Measurements from ENCODE around the gene MORF4L1. TPM values are rescaled to one million over a fixed set of nuclear protein-coding genes. Genes with fewer than 3 reads are reported as not detected.

MORF4L1 gene
- polyA plus RNA-seq, 6 donors from 2014 or later = 213 to 250 (median 243) TPM

DNA sequence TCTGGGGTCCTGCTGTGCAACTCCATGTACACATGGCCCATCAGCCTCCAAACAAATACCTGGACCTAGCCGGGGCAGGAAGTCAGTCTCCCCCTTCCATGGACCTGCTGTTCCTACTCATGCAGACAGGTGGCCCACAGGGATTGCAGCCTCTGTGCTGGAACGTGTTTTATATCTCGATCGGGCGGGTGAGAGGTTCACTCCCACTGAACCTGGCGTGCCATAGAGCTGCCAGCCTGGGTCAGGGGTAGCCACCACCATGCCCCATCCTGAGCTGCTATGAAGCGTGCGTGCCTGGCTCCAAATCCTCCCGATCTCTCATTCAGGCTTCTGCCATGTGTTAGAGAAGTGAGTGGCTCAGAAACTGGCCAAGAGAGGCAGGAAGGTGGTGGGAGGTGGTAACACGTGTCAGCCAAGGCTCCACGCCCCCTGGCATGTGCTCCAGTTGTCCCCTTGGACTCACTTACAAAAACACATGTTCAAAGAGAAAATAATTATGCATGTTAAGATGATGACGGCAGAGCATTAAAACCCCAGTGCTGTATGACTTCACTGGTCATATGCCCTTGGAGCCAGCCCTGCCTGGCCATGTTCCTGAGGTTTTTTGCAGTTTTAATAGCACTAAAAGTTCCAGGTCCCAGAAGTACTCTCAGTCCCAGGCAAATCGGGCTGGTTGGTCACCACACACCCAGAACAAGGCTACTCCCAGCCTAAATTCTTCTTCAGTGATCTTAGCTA is 41.5 kb downstream of the MORF4L1 start:
- ATAC-seq (ENCODE audit: low read depth in 2 of 2) (no peak), DNase-seq (no peak)
- Mint-ChIP-seq H3K27ac (peak overlapping the region in 1 of 6 donors; percentile 32), H3K27me3 (no peaks in the 10 kb centered on the region), H3K4me3 (no peak overlapping the region), H3K9me3 (no peaks in the 10 kb centered on the region), H3K36me3 (peaks cover 5 to 15% of the 10 kb centered on the region in 2 donors), H3K4me1 (peaks cover 13 to 45% (median 30%) of the 10 kb centered on the region in 3 donors)

DNA sequence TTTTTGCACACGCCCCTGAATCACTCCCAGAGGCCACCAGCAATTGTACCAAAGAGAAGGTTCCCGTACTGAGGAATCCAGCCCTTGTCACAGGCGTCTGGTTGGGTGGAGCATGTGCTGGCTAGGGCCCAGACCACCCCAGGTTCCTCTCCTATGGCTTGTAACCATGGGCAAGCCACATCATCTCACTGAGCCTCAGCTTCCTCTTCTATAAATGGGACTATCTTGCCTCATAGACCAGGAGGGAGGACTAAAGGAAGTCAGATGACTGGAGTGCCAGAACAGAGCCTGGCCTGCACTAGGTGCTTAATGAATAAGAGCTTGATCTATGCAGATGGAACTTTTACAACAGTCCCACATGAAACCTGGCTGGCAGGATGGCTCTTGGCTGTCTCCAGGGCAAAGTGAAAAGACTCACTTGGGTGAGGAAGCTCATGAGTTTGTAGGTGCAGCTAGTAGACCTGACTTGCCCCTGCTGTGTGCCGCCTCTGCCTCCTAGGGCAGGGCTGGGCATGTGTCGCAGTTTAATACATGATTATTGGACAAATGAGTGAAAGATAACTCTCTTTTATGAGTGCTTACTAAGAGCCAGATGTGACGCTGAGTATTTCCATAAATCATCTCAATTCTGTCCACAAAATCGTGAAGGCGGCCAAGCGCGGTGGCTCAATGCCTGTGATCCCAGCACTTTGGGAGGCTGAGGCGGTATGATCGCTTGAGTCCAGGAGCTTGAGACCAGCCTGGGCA is 42.8 kb downstream of the MORF4L1 start:
- peaks cover 4 to 33% (median 19%) of the 10 kb centered on the region in 3 donors for H3K4me1 Mint-ChIP-seq
- DNase-seq = no peak
- H3K27me3 Mint-ChIP-seq = no peaks in the 10 kb centered on the region
- H3K36me3 Mint-ChIP-seq = peaks cover 5 to 8% of the 10 kb centered on the region in 2 donors
- no peak overlapping the region for H3K4me3 Mint-ChIP-seq
- H3K27ac Mint-ChIP-seq = peak overlapping the region in 3 of 6 donors; percentile 19 to 73 (median 30)
- ATAC-seq (ENCODE audit: low read depth in 2 of 2) = no peak
- H3K9me3 Mint-ChIP-seq = no peaks in the 10 kb centered on the region

- peaks cover 5 to 8% of the 10 kb centered on the region in 2 donors for H3K36me3 Mint-ChIP-seq
Measured at GRCh38 chr15:78916088-78916487, 43.4 kb downstream of the MORF4L1 start.

DNA sequence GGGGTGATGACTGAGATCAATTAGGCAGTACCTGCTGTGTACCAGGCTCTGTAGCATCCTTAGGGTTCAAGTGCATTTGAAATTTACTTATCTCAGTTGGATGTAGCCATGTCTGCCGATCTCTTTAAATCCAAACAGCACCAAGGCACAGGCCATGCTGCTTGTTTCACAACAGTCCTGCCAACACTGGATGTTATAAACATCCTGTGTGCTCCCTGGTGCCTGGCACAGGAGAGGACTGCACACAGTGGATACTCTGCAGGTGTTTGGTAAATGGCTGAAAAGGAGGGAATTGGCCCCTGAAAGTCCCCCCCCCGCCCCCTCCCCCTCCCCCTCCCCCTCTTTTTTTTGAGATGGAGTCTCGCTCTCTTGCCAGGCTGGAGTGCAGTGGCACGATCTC is 45.2 kb downstream of the MORF4L1 start:
- Mint-ChIP-seq H3K36me3 (no peaks in the 10 kb centered on the region), H3K9me3 (no peaks in the 10 kb centered on the region), H3K4me1 (peaks cover 5 to 24% (median 19%) of the 10 kb centered on the region in 3 donors), H3K27me3 (no peaks in the 10 kb centered on the region), H3K4me3 (no peak overlapping the region), H3K27ac (peak overlapping the region in 1 of 6 donors; percentile 51)
- DNase-seq = no peak
- no peak for ATAC-seq (ENCODE audit: low read depth in 2 of 2)

More at GRCh38 chr15:78916088-78916487, 43.4 kb downstream of the MORF4L1 start:
- no peak for ATAC-seq (ENCODE audit: low read depth in 2 of 2)
- Mint-ChIP-seq H3K4me3 (no peak overlapping the region), H3K27me3 (no peaks in the 10 kb centered on the region), H3K9me3 (no peaks in the 10 kb centered on the region), H3K4me1 (peaks cover 4 to 33% (median 20%) of the 10 kb centered on the region in 3 donors), H3K27ac (no peak overlapping the region)
- DNase-seq = no peak

GRCh38 chr15:78921517-78921916 is 48.8 kb downstream of the MORF4L1 start:
- Mint-ChIP-seq H3K9me3 (no peaks in the 10 kb centered on the region), H3K36me3 (peaks cover 0 to 11% of the 10 kb centered on the region in 2 donors), H3K27ac (peak overlapping the region in 5 of 6 donors; percentile 20 to 81 (median 61)), H3K4me3 (no peak overlapping the region), H3K27me3 (no peaks in the 10 kb centered on the region), H3K4me1 (peaks cover 5 to 11% (median 10%) of the 10 kb centered on the region in 3 donors)
- ATAC-seq (ENCODE audit: low read depth in 2 of 2) = no peak
- no peak for DNase-seq

- DNase-seq (no peak), ATAC-seq (ENCODE audit: low read depth in 2 of 2) (no peak)
- Mint-ChIP-seq H3K9me3 (no peaks in the 10 kb centered on the region), H3K27me3 (no peaks in the 10 kb centered on the region), H3K4me3 (no peak overlapping the region), H3K27ac (peak overlapping the region in 3 of 6 donors; percentile 20 to 81 (median 61)), H3K4me1 (peaks cover 2 to 13% (median 8%) of the 10 kb centered on the region in 3 donors), H3K36me3 (peaks cover 0 to 11% of the 10 kb centered on the region in 2 donors)
Measured at GRCh38 chr15:78921940-78922339, 49.2 kb downstream of the MORF4L1 start.

GRCh38 chr15:78922527-78922926 is 49.8 kb downstream of the MORF4L1 start:
- no peak for ATAC-seq (ENCODE audit: low read depth in 2 of 2)
- peaks cover 0 to 13% of the 10 kb centered on the region in 2 donors for H3K36me3 Mint-ChIP-seq

GRCh38 chr15:78923015-78923414 is 50.3 kb downstream of the MORF4L1 start:
- peaks cover 0 to 18% of the 10 kb centered on the region in 2 donors for H3K36me3 Mint-ChIP-seq
- no peak for DNase-seq
- ATAC-seq (ENCODE audit: low read depth in 2 of 2) = no peak
- no peaks in the 10 kb centered on the region for H3K9me3 Mint-ChIP-seq
- H3K27ac Mint-ChIP-seq = peak overlapping the region in 2 of 6 donors; percentile 11 to 72
- no peaks in the 10 kb centered on the region for H3K27me3 Mint-ChIP-seq
- H3K4me3 Mint-ChIP-seq = no peak overlapping the region
- peaks cover 6 to 17% (median 8%) of the 10 kb centered on the region in 3 donors for H3K4me1 Mint-ChIP-seq

More at GRCh38 chr15:78922527-78922926, 49.8 kb downstream of the MORF4L1 start:
- DNase-seq = no peak
- H3K4me1 Mint-ChIP-seq = peaks cover under 1 to 14% (median 8%) of the 10 kb centered on the region in 3 donors
- no peaks in the 10 kb centered on the region for H3K27me3 Mint-ChIP-seq
- no peaks in the 10 kb centered on the region for H3K9me3 Mint-ChIP-seq
- no peak overlapping the region for H3K4me3 Mint-ChIP-seq
- H3K27ac Mint-ChIP-seq = peak overlapping the region in 2 of 6 donors; percentile 61 to 76

- Mint-ChIP-seq H3K9me3 (no peaks in the 10 kb centered on the region), H3K4me3 (no peak overlapping the region), H3K27me3 (no peaks in the 10 kb centered on the region), H3K36me3 (peaks cover 0 to 25% of the 10 kb centered on the region in 2 donors), H3K27ac (peak overlapping the region in 3 of 6 donors; percentile 11 to 97 (median 72)), H3K4me1 (peaks cover 8 to 18% (median 13%) of the 10 kb centered on the region in 3 donors)
- DNase-seq (no peak), ATAC-seq (ENCODE audit: low read depth in 2 of 2) (no peak)
Measured at GRCh38 chr15:78923480-78924360, 51.0 kb downstream of the MORF4L1 start.

DNA sequence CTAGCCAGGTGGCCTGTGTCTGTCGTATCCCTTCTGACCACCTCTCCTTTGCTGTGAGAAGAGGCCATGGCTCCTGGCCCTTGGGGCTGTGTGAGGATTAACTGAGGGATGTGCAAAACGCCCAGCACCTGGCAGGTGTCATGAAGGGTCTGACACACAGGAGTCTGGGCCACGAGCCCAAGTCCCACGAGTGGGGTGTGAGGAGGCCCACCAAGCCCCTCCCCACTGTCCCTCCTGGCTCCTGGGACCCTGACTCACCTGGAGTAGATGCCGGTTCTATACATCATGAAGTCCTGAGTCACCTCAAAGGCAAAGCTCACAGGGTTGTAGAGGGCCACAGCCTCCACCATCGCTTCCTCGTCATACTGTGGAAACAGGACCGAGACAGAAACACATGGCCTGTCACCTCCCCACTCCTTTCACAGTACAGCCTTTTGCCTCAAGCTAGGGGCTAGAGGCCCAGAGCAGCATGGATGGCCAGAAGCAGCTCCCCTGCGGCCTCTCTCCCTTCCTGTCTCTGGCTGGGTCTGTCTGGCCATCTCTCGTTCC is 52.5 kb downstream of the MORF4L1 start:
- Mint-ChIP-seq H3K36me3 (peaks cover 0 to 34% of the 10 kb centered on the region in 2 donors), H3K27me3 (no peaks in the 10 kb centered on the region), H3K27ac (peak overlapping the region in 3 of 6 donors; percentile 26 to 76 (median 70)), H3K4me1 (peaks cover 10 to 21% (median 18%) of the 10 kb centered on the region in 3 donors), H3K9me3 (no peaks in the 10 kb centered on the region), H3K4me3 (no peak overlapping the region)
- DNase-seq (no peak), ATAC-seq (ENCODE audit: low read depth in 2 of 2) (no peak)

- Mint-ChIP-seq H3K36me3 (peaks cover 0 to 35% of the 10 kb centered on the region in 2 donors), H3K4me3 (no peak overlapping the region), H3K27ac (peak overlapping the region in 1 of 6 donors; percentile 69), H3K27me3 (no peaks in the 10 kb centered on the region), H3K4me1 (peaks cover 8 to 21% (median 19%) of the 10 kb centered on the region in 3 donors), H3K9me3 (no peaks in the 10 kb centered on the region)
- DNase-seq (no peak), ATAC-seq (ENCODE audit: low read depth in 2 of 2) (no peak)
Measured at GRCh38 chr15:78925956-78926743, 53.5 kb downstream of the MORF4L1 start.
